Measurements from ENCODE around the gene GPAM. TPM values are rescaled to one million over a fixed set of nuclear protein-coding genes. Genes with fewer than 3 reads are reported as not detected.

GPAM gene
- total and polyA plus RNA-seq, 4 donors, result 35.5 to 214 (median 147) TPM

DNA sequence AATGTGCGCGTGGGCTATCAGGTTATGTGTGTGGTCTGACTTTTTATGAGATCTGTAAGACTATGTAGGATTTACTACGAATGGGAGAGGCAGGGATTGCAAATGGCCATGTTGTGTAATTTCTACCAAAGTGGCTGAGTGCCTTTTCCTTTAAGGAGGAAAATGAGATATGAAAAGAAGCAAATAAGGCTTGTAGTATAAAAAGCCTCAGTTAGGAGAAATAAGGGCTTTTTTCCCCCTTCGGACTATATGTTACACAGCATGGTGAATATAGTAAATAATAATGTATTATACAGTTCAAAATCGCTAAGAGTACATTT, 447 bp upstream of the GPAM start:
- no peaks in the 10 kb centered on the region for H3K27me3 ChIP-seq (ENCODE audit: control insufficient read depth in 4 of 4, insufficient read depth in 4 of 4, low read length in 3 of 4)
- no peak for TF ChIP-seq ATF3 (IDR thresholded peaks at IDR 0.05)
- no peak for TF ChIP-seq HNF4A (conservative IDR thresholded peaks at IDR 0.05)
- TF ChIP-seq, protein P1, sequence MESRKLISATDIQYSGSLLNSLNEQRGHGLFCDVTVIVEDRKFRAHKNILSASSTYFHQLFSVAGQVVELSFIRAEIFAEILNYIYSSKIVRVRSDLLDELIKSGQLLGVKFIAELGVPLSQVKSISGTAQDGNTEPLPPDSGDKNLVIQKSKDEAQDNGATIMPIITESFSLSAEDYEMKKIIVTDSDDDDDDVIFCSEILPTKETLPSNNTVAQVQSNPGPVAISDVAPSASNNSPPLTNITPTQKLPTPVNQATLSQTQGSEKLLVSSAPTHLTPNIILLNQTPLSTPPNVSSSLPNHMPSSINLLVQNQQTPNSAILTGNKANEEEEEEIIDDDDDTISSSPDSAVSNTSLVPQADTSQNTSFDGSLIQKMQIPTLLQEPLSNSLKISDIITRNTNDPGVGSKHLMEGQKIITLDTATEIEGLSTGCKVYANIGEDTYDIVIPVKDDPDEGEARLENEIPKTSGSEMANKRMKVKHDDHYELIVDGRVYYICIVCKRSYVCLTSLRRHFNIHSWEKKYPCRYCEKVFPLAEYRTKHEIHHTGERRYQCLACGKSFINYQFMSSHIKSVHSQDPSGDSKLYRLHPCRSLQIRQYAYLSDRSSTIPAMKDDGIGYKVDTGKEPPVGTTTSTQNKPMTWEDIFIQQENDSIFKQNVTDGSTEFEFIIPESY (IDR thresholded peaks at IDR 0.05), result no peak
- no peak for TF ChIP-seq TAF1 (conservative IDR thresholded peaks at IDR 0.05)
- no peak for TF ChIP-seq RXRA (IDR thresholded peaks at IDR 0.05)
- TF ChIP-seq, protein P2, sequence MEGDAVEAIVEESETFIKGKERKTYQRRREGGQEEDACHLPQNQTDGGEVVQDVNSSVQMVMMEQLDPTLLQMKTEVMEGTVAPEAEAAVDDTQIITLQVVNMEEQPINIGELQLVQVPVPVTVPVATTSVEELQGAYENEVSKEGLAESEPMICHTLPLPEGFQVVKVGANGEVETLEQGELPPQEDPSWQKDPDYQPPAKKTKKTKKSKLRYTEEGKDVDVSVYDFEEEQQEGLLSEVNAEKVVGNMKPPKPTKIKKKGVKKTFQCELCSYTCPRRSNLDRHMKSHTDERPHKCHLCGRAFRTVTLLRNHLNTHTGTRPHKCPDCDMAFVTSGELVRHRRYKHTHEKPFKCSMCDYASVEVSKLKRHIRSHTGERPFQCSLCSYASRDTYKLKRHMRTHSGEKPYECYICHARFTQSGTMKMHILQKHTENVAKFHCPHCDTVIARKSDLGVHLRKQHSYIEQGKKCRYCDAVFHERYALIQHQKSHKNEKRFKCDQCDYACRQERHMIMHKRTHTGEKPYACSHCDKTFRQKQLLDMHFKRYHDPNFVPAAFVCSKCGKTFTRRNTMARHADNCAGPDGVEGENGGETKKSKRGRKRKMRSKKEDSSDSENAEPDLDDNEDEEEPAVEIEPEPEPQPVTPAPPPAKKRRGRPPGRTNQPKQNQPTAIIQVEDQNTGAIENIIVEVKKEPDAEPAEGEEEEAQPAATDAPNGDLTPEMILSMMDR (IDR thresholded peaks at IDR 0.05; ENCODE audit: low read depth, low read length, missing input control), result no peak
- no peak for TF ChIP-seq MAX (IDR thresholded peaks at IDR 0.05)
- TF ChIP-seq FOXA1 (IDR thresholded peaks at IDR 0.05), result no peak
- no peak for TF ChIP-seq HNF4G (IDR thresholded peaks at IDR 0.05)
- TF ChIP-seq JUND (IDR thresholded peaks at IDR 0.05), result no peak
- TF ChIP-seq GABPA (IDR thresholded peaks at IDR 0.05 in 1 of 2, conservative IDR thresholded peaks at IDR 0.05 in 1 of 2), result no peak
- TF ChIP-seq EGR1 (IDR thresholded peaks at IDR 0.05; ENCODE audit: low read depth in 2 of 2), result no peak
- TF ChIP-seq REST (IDR thresholded peaks at IDR 0.05), result no peak
- no peak for TF ChIP-seq RAD21 (IDR thresholded peaks at IDR 0.05)
- peaks cover 1 to 16% (median 8%) of the 10 kb centered on the region in 4 donors for H3K36me3 ChIP-seq (ENCODE audit: control insufficient read depth in 4 of 4, insufficient read depth in 3 of 4, low read depth in 1 of 4, low read length in 3 of 4)
- WGBS, result 47% methylated on average over 5 of the region's 5 CpGs
- no peak for DNase-seq (ENCODE audit: low spot score)
- peaks cover 5 to 71% (median 34%) of the 10 kb centered on the region in 4 donors for H3K4me1 ChIP-seq (ENCODE audit: control insufficient read depth in 4 of 4, insufficient read depth in 4 of 4, low read length in 3 of 4)
- peak overlapping the region; percentile 38 to 67 for H3K9ac ChIP-seq (ENCODE audit: low read depth in 1 of 2, low read length in 2 of 2)
- H3K27ac ChIP-seq (ENCODE audit: low read depth in 1 of 2, low read length in 2 of 2), result peak overlapping the region; percentile 55 to 82
- H3K4me3 ChIP-seq (ENCODE audit: low read depth in 1 of 3, low read length in 3 of 3), result peak overlapping the region; percentile 54 to 78 (median 71)
- no peaks in the 10 kb centered on the region for H3K9me3 ChIP-seq (ENCODE audit: control insufficient read depth in 4 of 4, low read length in 3 of 4)

- no peaks in the 10 kb centered on the region for H3K9me3 ChIP-seq (ENCODE audit: control insufficient read depth in 4 of 4, low read length in 3 of 4)
- no peaks in the 10 kb centered on the region for H3K27me3 ChIP-seq (ENCODE audit: control insufficient read depth in 4 of 4, insufficient read depth in 4 of 4, low read length in 3 of 4)
- peaks cover 4 to 72% (median 37%) of the 10 kb centered on the region in 4 donors for H3K4me1 ChIP-seq (ENCODE audit: control insufficient read depth in 4 of 4, insufficient read depth in 4 of 4, low read length in 3 of 4)
- WGBS, result 44% methylated on average over 10 of the region's 10 CpGs
- peak overlapping the region in 1 of 2 donors; percentile 27 for H3K9ac ChIP-seq (ENCODE audit: low read depth in 1 of 2, low read length in 2 of 2)
- TF ChIP-seq EGR1 (IDR thresholded peaks at IDR 0.05; ENCODE audit: low read depth in 2 of 2) (no peak), HNF4A (conservative IDR thresholded peaks at IDR 0.05) (peak; percentile 37 to 52)
- DNase-seq (ENCODE audit: low spot score), result no peak
- H3K27ac ChIP-seq (ENCODE audit: low read depth in 1 of 2, low read length in 2 of 2), result peak overlapping the region; percentile 55 to 82
- H3K36me3 ChIP-seq (ENCODE audit: control insufficient read depth in 4 of 4, insufficient read depth in 3 of 4, low read depth in 1 of 4, low read length in 3 of 4), result peaks cover 1 to 22% (median 9%) of the 10 kb centered on the region in 4 donors
- peak overlapping the region; percentile 54 to 78 (median 71) for H3K4me3 ChIP-seq (ENCODE audit: low read depth in 1 of 3, low read length in 3 of 3)
Measured at GRCh38 chr10:112182784-112183328, 709 bp downstream of the GPAM start.

All from liver (tissue), 9 donors.